ENCODE results near the gene WDR13.
"Not testable (repeated sequence)": the region's sequence is repeated elsewhere in the genome, so short reads cannot be mapped to it uniquely, and the experiment has no call there.

WDR13 gene

GRCh38 chrX:48595929-48596328, 1.4 kb upstream of the WDR13 start:
- no peak for DNase-seq (ENCODE audit: low read depth in 3 of 3)

DNA sequence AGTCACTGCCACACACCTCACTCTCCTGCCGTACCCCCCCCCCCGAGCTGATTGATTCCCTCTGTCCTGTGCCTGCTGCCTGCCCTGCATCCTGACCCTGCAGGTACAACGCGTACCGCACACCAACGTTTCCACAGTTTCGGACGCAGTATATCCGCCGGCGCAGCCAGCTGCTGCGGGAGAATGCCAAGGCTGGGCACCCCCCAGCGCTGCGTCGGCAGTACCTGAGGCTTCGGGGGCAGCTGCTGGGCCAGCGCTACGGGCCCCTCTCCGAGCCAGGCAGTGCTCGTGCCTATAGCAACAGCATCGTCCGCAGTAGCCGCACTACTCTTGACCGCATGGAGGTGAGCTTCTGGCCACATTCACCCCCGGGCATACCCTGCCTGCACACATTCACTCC, 1.3 kb downstream of the WDR13 start:
- DNase-seq (ENCODE audit: low read depth in 3 of 3), result no peak

DNA sequence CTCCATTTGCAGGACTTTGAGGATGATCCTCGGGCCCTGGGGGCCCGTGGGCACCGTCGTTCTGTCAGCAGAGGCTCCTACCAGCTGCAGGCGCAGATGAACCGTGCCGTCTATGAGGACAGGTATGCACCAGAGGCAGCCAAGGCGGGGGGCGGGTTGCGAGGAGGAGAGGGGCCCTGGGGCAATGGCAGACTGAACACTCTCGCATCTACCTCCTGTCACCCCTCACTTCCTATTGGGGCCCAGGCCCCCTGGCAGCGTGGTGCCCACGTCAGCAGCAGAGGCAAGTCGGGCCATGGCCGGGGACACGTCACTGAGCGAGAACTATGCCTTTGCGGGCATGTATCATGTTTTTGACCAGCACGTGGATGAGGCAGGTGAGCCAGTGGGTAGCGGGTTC, 2.0 kb downstream of the WDR13 start:
- no peak for DNase-seq (ENCODE audit: low read depth in 3 of 3)

DNA sequence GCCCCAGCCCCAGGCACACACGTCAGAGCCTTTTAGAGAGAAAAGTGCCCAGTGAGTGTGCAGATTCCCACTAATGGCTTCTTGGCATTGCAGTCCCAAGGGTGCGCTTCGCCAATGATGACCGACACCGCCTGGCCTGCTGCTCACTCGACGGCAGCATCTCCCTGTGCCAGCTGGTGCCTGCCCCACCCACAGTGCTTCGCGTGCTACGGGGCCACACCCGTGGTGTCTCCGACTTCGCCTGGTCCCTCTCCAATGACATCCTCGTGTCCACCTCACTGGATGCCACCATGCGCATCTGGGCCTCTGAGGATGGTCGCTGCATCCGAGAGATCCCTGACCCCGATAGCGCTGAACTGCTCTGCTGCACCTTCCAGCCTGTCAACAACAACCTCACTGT, 2.9 kb downstream of the WDR13 start:
- no peak for DNase-seq (ENCODE audit: low read depth in 3 of 3)

GRCh38 chrX:48601741-48602394, 4.6 kb downstream of the WDR13 start:
- DNase-seq (ENCODE audit: low read depth in 3 of 3), result no peak

- DNase-seq (ENCODE audit: low read depth in 3 of 3), result no peak
Measured at GRCh38 chrX:48604701-48605100, 7.4 kb downstream of the WDR13 start.

DNA sequence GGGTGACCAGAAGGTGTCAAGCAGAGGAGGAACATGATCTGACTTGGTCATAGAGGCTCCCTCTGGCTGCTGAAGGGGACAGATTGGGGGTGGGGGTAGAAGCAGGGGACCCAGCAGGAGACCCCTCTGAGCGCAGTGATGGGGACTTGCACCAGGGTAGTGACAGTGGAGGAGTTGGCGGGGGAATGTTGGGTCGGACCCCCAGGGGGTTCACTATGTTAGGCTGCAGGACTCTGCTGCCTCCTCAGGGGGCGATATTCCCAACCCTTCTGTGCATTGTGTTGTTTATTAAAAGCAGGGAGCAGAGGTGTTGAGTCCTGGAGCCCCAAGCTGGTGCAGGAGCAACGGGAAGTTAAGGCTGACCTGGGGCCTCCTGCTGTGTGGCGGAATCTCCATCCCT, 8.8 kb downstream of the WDR13 start:
- DNase-seq (ENCODE audit: low read depth in 3 of 3), result no peak

DNA sequence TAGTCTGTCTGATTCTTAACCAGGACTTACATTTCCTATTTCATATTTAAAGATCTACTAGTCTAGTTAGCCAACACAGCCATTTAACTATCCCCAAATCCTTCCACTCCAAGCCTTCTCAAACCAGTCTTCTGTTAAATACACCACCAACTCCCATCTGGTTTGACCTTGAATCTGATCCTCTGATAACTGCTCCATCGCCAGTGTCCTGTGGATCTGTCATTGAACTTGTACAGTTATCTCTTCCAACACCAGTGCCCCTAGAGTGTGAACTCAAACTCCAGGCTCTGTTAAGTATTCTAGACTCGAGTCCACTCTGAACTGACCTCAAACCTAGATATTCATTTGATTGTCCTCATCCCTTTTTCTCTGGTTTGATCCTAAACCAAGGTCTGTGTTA, 14.4 kb downstream of the WDR13 start:
- DNase-seq (ENCODE audit: low read depth in 3 of 3), result no peak

DNA sequence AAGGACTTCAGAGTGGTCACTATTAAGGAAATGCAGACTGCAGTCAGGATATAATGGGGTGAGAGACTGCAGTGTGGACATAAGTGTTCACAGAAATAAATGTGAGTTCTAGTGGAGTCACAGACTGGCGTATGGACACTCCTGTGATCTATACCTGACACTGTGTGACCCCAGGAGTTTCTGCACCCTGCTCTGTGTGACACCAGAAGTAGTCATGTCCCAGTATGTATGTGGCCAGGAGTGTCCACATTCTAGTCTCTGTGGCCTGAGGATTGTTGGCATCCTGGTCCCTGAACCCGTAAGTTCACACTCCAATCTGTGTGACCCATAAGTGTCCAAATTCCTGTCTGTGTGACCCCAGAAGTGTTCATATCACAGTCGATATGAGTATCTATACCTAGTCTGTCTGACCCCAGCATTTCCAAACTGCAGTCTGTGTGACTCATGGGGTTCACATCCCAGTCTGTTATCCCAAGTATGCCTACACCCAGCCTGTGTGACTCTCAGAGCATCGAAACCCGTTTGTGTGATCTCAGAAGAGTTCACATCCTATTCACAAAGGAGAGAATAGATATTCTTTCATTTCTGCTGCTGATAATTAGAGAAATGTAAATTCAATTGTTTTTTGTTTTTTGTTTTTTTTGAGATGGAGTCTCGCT, 16.3 kb downstream of the WDR13 start:
- no peak for DNase-seq (ENCODE audit: low read depth in 3 of 3)

- no peak for DNase-seq (ENCODE audit: low read depth in 3 of 3)
Measured at GRCh38 chrX:48616576-48616975, 19.3 kb downstream of the WDR13 start.

- no peak for DNase-seq (ENCODE audit: low read depth in 3 of 3)
Measured at GRCh38 chrX:48617542-48618340, 20.4 kb downstream of the WDR13 start.

- DNase-seq (ENCODE audit: low read depth in 3 of 3), result no peak
Measured at GRCh38 chrX:48626401-48627298, 29.4 kb downstream of the WDR13 start.

- DNase-seq (ENCODE audit: low read depth in 3 of 3), result peak in 2 of 3 experiments; percentile 19 to 30
Measured at GRCh38 chrX:48631376-48632090, 34.2 kb downstream of the WDR13 start.

- DNase-seq (ENCODE audit: low read depth in 3 of 3), result no peak
Measured at GRCh38 chrX:48632207-48632606, 34.9 kb downstream of the WDR13 start.

DNA sequence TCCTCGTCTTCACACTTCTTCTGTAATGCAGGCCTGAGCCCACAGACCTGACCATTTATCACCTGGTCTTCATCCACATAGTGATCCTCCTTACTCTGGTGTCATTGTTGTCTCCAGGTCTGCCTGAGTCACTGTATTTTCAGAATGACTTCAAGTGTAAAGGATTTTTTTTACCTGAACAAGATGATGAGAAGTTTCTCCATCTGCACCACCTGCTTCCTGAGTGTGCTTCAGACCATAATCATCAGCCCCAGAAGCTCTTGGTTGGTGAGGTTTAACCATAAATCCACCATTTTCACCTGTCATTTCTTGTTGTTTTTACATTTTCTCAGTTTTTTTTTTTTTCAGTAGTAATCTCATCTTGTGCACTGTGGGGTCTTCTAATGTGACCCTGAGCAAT, 39.0 kb downstream of the WDR13 start:
- DNase-seq (ENCODE audit: low read depth in 3 of 3), result no peak

DNA sequence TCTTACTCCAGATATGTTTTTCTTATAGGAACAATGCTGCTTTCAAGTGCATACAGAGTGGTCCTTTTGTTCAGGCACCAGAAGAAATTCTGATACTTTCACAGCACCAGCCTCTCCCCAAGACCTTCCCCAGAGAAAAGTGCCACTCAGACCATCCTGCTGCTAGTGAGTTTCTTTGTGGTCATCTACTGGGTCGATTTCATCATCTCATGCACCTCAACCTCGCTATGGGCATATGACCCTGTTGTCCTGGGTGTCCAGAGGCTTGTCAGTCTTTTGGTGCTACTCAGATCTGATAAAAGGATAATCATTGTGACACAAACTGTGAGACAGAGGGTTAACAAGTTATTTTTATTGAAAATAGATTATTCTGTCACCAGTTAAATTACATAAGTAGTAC, 39.5 kb downstream of the WDR13 start:
- no peak for DNase-seq (ENCODE audit: low read depth in 3 of 3)

GRCh38 chrX:48645669-48646068, 48.4 kb downstream of the WDR13 start:
- no peak for DNase-seq (ENCODE audit: low read depth in 3 of 3)

DNA sequence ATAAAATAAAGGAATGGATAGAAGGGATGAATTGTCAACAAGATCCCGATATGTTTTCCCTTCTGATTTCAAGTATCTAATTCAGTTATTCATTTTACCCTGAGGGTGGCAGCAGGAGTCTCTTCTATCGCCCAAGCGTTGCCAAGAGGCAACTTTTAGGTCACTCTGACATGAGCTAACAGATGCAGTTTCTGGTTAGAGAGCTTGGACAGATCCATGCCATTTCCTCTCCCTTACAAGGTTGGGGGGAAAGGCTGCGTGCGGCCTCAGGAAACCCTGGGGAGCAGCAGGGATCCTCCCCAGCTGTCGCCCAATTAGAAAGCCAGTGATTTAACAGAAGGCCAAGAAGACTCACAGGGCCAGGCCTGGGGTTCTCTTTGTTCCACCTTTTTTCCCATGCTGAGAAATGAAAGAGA, 51.1 kb downstream of the WDR13 start:
- peak in 2 of 3 experiments; percentile 1 to 2 for DNase-seq (ENCODE audit: low read depth in 3 of 3)

- no peak for DNase-seq (ENCODE audit: low read depth in 3 of 3)
Measured at GRCh38 chrX:48649102-48649501, 51.8 kb downstream of the WDR13 start.

- DNase-seq (ENCODE audit: low read depth in 3 of 3), result not testable (repeated sequence)
Measured at GRCh38 chrX:48652055-48652579, 54.8 kb downstream of the WDR13 start.

- not testable (repeated sequence) for DNase-seq (ENCODE audit: low read depth in 3 of 3)
Measured at GRCh38 chrX:48654746-48655145, 57.5 kb downstream of the WDR13 start.
